GM19468 (cell line): Measurements from ENCODE around the gene KCNN2.

ENCODE experiments used
- ATAC-seq: cut with Tn5 transposase; IDR thresholded peaks from one replicate; pipeline ENCODE4 v1.9.1; 2021; ENCODE audit warnings: mild to moderate bottlenecking, moderate library complexity, moderate number of reproducible peaks; ENCODE audit not compliant: unreplicated experiment; ENCODE audit errors: extremely low read depth

The KCNN2 gene

DNA sequence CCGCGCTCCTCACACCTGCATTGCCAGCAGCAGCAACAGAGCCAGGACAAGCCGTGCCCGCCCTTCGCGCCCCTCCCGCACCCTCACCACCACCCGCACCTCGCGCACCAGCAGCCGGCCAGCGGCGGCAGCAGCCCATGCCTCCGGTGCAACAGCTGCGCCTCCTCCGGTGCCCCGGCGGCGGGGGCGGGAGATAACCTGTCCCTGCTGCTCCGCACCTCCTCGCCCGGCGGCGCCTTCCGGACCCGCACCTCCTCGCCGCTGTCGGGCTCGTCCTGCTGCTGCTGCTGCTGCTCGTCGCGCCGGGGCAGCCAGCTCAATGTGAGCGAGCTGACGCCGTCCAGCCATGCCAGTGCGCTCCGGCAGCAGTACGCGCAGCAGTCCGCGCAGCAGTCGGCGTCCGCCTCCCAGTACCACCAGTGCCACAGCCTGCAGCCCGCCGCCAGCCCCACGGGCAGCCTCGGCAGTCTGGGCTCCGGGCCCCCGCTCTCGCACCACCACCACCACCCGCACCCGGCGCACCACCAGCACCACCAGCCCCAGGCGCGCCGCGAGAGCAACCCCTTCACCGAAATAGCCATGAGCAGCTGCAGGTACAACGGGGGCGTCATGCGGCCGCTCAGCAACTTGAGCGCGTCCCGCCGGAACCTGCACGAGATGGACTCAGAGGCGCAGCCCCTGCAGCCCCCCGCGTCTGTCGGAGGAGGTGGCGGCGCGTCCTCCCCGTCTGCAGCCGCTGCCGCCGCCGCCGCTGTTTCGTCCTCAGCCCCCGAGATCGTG lies 517 bp downstream of the KCNN2 start:
- peak; percentile 4 for ATAC-seq

DNA sequence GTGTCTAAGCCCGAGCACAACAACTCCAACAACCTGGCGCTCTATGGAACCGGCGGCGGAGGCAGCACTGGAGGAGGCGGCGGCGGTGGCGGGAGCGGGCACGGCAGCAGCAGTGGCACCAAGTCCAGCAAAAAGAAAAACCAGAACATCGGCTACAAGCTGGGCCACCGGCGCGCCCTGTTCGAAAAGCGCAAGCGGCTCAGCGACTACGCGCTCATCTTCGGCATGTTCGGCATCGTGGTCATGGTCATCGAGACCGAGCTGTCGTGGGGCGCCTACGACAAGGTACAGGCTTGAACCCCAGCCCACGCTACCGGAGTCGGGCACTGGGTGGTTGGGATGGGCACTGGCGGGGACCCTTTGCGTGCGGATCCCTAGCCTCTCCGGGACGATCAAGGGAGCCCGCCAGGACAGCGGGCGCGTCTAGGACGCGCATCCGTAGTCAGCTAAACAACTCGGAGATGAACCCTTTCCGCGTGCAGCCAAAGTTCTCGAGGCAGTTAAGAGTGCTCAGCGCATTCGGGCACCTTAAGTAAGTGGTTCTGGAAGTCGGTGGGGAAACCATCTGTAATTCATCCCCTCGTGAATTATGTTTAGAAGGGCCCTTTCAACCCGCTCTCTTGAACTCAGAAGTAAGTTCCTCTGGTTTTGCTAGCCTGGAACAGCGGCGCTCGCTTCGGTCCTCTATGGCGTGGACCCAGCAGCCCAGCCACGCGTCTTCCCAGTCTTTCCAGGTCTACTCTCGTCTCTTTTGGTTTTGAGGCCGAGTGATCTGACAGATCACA lies 1.3 kb downstream of the KCNN2 start:
- no peak for ATAC-seq

DNA sequence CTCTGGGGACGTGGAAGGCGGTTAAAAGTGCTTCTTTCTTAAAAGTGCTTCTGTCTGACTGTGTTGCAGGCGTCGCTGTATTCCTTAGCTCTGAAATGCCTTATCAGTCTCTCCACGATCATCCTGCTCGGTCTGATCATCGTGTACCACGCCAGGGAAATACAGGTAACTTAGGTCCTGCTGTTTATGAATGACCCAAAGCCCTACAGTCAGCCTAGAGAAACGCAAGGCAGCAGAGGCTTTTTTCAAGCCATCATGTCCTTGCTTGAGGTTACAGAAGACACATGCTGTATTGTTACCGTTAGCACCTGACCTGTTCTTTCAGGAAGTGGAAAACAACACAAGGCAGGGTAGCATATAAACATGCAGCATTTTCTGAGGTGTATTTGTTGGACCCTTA lies 2.0 kb downstream of the KCNN2 start:
- no peak for ATAC-seq

DNA sequence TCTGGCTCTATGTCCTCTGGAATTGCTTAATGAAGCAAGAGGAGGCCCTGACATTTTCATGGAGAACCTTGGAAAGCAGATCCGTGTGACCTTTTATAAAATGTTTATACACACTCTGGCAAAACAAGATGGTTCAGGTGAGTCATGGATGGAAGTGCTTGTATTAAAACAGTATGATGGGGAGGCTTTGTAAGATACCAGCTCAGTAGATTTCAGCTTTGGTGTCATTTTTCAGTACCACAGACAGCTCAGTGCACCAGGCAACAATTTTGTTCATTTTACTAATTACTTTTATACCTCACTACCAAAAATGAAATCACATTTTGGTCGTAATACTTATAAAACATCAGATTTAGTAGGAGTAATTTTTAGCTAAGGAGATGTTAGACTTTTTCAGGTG lies 5.2 kb downstream of the KCNN2 start:
- no peak for ATAC-seq

DNA sequence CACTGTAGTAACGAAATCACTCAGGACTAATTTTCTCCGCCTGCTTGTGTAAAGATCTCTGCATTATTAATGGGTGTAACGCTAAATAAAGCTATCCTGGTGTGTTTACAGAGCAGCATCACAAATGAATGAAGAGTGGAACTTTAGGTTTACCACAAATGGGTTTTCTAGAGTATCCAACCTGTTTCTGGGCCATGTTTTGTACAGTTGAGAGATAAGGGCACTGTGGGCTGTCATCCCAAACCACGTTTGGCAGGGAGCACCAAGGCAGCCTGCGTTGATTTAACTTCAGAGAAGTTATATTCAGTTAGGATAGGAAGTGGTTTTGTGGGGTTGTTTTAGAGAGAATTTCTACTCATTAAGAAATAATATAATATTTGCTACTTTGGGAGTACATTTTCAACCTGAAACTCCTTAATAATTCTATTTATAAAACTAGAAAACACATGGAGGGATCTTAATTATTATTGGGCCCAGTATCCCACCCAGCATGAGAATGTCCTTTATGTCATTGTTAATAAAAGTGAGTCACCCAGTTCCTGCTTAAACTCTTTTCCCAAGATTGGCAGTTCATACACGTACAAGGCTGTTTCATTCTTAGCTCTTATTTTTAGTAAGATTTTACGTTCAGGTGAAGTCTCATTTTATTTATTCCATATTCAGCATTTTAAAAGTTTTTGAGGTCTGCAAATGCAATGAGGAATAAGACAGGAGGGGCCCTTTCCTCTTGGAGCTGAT lies 8.0 kb downstream of the KCNN2 start:
- ATAC-seq, result no peak

DNA sequence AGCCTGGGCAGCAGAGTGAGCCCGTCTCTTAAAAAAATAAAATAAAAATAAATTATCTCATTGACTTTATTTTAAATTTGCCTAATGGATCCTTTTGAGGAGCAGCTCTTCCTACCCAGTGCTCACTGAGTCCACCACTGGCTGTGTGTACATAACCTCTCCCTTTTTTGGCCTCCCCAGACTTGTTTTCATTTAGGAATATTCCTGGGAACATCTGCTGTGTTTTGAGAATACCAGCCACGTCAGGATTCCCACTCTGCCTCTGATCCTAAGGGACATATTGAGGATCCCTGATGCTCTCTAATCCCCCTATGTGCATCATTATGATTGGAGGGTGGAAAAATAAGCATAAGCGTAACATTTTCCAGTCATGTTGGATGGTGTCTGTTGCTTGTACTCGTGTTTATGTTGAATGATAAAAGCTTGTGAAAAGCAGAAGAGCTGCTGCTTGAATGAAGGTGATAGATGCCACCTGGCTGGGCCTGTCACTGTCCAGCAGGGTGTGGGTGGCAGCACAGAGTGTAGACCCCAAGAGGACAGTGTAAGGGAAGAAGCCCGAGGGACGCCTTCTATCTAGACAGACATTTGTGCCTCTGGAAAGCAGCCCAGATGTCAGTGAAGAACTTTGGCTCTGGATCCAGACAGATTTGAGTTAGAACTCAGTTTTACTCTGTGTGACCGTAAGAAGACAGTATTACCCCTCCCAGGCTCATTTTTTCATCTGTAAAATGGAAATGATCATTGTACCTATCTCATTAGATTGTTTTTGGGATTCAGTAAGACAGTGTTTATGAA lies 15.4 kb downstream of the KCNN2 start:
- ATAC-seq, result no peak

DNA sequence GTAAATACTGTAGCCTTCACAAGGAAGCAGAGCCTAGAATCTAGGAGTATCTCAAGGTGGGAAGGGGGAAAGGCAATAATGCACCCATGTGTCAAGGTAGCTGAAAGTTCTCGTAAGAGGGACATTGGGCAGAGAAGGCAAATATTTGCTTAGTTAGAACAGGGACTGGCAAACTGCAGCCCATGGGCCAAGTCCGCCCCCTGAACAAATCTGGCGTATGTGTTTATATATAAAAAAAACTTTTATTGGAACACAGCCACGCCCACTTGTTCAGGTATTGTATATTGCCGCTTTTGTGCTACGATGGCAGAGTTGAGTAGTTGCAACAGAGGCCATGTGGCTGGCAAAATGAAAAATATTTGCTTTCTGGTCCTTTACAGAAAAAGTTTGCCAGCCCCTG lies 16.1 kb downstream of the KCNN2 start:
- ATAC-seq, result no peak

DNA sequence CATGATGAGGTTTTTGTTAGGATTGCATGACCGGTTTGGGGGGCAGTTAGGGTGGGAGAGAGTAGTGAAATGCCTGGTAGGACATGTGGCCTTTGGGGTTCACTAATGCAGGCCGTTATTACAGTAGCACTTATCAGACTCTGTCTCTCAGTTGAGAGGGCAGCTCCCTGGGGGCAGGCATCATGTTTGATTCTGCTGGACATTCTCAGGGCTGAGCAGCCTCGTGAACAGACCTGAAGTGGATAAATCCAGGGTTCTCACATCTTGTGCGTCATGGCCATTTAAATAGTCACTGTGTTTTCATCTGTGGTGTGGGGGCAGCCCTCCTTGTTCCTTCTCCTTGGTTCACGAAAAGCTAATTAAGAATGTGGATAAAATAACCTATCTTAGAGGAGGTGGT lies 18.9 kb downstream of the KCNN2 start:
- ATAC-seq, result no peak

DNA sequence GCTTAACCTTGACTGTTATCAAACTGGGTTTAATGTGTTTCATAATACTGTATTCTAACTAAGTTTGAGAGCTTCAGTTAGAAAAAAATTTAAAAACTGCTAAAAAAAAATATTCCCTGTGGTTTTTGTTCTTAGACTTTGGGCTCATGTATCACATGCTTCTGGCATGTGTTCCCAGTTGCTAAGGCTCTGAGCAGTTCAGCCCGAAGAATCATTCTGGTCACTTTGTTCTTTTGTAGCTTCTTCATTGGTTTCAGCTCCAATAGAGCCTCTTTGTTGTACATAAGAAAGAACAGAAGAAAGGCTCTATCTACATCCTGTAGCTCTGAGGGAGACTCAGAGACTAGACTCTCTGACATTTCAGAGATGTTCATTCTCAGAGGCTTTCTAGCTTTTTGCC lies 25.6 kb downstream of the KCNN2 start:
- ATAC-seq, result no peak

DNA sequence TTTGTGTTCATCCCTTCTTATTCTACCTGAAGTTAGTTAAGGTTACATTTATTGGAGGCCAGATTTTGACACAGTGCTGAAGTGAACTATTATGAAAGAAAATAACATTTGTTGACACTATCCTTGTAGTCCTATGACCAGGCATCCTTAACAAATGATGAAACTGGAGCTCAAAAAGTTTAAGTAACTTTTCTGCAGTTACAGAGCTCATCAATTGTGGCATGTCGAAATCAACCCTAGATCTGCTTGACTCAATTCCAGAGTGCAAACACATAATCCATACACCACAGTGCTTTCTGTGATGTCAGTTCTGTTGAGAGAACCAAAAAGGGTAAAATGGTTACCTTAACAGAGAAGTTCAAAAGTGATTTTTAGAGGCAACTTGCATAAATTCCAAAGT lies 28.6 kb downstream of the KCNN2 start:
- ATAC-seq, result no peak

DNA sequence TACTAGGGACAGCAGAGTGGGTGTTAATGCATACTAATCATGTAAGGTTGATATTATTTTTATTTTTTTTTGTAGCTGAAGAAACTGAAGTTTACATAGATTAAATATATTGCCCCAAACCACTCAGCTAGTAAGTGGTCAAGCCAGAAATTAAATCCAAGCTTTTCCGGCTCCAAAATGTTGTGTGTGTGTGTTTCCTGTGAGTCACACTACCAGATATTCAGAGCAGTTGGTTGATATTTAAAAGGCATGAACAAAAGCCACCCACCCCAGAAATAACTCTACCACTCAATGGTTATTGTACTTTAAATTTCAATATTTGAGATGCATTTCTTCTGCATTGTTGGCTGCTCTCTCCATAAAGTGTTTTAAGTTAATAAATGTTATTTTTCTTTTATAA lies 29.5 kb downstream of the KCNN2 start:
- ATAC-seq, result no peak

DNA sequence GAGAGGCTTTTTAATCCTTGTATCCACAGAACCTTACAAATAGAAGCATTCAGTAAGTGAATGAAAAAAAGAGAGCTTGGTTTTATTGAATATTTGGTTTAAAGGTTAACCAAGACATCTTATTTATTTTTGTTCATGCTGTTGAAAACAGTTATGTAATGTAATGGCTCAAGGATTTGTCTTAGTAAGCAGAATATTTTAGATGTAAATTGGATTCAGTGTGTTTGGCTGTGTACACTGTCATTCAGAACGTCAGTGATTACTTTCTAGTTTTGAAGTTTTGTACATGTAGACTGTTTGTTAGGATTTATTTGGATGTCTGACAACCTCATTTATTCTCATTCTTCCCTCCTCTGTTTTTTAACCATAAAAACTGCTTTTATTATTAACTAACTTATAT lies 31.3 kb downstream of the KCNN2 start:
- ATAC-seq, result no peak

DNA sequence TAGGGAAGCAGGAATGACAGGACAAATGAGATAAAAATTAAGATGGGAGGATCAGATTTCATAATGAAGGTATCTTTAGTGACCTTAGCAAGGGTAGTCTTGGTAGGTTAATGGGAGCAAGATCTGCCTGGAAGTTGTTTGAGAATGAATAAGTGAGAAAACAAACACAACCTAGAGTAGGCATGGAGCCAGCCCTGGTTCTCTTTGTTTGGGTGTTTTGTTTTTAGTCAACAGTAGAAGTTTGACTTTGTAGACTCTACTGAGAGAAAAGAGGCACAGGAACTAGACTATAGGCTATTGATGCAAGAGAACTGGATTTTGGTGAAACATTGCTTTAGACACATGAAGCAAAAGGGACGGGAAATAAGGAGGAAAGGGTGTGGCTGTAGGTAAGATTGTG lies 40.3 kb downstream of the KCNN2 start:
- no peak for ATAC-seq

DNA sequence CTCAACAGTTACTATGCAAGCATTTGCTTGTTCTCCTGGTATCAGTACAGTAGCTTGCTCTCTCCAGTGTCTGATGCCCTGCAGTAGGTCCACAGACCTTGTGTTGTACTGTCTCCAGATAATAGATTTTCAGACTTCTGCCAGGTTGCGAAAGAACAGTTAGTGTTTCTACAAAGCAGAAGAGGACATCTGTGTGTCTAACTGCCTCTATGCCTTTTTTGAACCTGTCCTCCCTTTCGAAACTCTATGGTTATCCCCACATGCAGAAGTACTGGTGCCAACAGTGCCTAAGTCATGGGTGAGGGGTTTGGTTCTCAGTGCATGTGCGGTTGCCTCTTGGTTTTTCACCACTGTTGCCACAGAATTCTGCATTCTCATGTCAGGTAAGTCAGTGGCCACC lies 45.9 kb downstream of the KCNN2 start:
- no peak for ATAC-seq

DNA sequence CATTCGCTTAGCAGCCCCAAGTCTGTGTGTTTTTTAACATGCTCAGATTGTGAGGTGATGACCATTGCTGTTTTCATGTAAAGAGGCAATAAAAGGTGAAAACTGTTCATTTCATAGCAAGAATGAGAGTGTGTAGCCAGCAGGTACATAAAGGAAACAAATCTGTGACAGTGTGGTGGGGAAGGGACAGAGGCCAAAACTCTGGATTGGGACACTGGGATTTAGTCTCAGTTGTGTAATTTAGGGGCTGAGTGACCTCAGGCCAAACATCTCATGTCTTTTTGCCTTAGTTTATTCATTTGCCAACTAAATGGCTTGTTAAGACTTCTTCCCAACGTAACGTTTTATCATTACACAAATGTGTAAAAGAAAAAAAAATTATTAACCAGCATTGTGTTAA lies 47.0 kb downstream of the KCNN2 start:
- ATAC-seq, result no peak

DNA sequence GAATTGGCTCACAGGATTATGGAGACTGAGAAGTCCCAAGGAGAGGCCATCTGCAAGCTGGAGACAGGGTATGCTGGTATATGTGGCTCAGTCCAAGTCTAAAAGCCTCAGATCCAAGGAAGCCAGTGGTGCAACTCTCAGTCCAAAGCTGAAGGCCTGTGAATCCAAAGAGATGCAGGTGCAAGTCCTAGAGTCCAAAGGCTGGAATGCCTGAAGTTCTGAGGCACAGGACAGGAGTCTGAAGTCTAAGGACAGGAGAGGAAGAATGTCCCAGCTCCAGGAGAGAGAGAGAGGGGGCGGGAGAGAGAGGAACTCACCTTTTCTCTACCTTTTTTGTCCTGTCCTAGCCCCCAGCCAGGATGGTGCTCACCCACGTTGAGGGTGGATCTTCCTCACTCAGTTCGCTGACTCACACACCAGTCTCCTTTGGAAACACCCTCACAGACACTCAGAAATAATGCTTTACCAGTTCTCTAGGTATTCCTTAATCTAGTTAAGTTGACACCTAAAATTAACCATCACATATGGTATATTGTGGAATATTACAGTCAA lies 49.6 kb downstream of the KCNN2 start:
- ATAC-seq, result no peak

DNA sequence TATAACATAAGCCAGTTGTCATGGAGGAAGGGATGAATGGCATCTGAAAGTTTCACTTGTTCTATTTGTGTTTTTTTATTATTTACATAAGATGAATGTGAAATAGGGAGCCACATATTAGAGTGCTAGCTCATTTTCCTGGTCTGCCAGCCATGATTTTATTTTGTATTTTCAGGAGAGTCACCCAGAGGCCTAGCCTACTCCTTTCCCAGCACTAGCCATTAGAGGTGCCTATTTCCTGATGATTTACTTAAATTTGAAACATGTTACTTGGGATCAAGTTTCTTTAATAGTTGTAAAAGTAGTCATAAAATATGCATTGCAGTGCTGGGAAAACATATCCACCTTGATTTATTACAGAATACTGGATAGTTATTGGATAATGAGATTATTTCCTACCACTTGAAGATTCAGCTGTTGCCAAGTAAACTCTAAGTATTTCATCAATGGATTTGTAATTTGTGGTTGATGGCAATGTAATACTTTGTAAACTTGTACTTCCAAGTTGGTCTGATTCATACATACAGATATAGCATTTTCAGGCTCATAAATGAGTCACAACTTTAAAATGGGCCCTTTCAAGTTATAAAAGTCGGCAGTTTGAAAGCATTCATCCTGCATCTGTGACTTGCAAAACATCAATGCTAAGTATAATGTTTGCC lies 50.8 kb downstream of the KCNN2 start:
- ATAC-seq, result no peak

DNA sequence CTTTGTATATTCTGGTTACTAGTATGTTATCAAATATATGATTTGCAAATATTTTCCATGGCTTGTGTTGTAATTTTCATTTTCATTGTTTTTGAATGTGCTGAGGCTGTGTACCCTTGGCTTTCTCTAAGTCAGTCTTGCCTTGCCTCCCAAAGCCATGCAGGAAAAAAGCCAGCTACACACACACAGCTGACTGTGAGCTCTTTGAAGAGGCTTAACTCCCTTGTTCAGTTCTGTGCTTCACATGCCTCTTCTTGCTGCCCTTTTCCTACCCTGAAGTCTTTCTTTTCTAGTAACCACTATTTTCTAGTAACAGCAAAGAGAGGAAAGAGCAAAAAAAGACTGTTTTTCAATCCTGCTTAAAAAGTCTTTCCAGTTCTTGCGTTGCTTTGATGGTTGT lies 53.9 kb downstream of the KCNN2 start:
- ATAC-seq, result no peak

DNA sequence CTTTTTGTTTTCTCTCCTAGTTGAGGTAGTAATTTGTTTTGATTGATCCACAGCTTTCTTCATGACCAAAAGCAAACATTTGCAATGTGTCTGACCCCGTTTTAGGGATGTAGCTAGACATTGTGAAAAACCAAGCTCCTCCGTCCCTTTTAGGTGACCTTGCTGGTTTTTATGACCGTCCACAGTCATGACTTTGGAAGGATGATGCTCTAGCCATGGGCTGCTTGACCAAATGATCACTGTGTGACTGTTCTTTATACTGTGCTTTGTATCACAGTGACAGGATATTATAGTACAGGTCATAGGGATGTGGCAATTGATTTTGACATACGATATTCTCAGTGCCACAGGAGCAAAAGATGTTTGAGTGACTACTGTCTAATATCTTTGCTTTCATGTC lies 54.4 kb downstream of the KCNN2 start:
- no peak for ATAC-seq

DNA sequence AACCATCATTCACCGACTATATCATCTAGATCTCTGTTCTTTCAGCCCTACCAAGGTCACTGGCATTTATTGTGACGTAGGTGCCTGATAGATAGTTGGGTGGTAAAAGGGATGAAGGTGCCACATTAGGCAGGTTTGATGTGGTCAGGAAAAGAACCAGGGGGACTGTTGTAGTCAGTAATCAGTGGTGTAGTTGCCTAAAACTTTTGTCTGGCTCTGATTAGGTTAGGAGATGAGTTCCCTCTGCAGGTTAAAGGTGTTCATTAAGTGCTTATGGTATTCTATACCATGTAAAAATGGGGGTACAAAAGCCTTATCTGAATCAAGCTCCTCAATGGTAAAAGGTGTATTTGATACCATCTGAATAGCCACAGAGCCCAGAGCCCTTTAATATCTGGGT lies 55.6 kb downstream of the KCNN2 start:
- ATAC-seq, result no peak
